Germinal center (tissue), 1 donor: ENCODE measurements around the gene CILP.

Experiments used
- DNase-seq: peaks from one replicate; pipeline ENCODE4 v3.0.0; 2012; ENCODE audit warnings: mixed read lengths, low spot score

The CILP gene

DNA sequence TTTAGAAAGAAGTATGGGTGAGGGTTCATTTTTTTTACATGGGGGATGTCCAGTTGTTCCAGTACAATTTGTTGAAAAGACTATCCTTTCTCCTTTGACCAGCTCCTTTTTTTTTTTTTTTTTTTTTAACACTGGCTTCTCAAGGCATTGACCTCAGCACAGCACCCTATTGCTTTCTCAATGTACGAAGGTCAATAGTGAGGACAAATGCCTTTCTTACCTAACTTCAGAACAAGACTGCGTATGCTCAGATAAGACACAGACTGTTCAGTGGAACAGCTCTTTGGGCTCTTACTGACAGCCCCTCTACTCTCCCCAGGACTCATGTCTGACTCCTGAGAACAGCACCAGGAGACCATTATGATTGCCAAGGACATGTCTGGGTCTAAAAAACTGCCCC lies 10.4 kb upstream of the CILP start:
- no peak for DNase-seq

DNA sequence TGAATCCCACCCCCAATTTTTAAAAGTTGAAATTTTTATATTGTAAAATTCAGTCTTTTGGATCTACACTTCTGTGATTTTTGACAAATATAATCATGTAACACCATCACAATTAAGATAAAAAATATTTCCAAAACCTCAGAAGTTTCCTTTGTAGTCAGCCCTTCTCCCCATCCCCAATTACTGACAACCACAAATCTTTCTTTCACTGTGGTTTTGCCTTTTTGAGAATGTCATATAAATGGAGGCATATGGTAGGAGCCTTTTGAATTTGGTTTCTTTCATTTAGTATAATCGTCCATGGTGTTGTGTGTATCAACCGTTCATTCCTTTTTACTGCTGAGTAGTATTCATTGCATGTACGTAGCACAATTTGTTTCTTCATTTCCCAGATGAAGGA lies 7.9 kb upstream of the CILP start:
- DNase-seq, result no peak

- DNase-seq, result no peak
Observed at GRCh38 chr15:65217526-65218482, 6.5 kb upstream of the CILP start.

DNA sequence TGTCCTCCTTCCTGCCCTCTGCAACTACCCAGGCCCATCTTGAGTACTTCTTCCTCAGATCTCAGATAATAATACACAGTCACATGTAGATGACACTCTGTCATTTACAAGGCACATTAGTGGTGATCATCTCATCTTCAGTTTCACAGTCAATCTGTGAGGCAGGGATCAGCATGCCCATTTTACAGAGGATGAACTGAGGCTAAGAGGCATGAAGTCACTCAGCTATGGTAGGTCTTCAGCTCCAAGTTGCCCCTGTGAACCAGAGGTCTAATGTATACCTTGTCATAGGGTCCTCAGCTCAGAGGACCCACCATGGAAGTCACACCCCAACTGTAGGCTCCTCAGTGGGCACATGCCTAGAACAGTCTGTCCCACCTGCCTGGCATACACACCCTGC lies 4.2 kb upstream of the CILP start:
- DNase-seq, result no peak

DNA sequence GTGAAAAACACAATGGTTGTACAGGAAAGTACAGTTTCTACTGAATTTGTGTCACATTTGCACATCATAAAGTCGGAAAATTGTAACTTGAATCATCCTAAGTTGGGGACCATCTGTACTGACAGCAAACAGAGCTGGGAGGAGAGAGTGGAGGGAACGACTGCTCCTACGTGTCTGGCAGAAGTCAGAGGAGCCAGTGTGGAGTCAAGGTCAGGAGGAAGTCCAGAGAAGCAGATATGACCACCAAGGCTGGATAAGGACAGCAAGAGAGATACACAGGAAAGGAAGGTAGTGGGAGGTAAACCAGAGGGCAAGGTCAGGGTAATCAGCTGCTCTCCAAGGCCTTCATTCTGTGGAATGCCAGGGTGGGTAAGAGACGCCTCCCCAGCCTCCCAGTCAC lies 2.7 kb upstream of the CILP start:
- no peak for DNase-seq

- no peak for DNase-seq
Observed at GRCh38 chr15:65213241-65213640, 2.0 kb upstream of the CILP start.

- peak; percentile 57 for DNase-seq
Observed at GRCh38 chr15:65212097-65212496, 824 bp upstream of the CILP start.

DNA sequence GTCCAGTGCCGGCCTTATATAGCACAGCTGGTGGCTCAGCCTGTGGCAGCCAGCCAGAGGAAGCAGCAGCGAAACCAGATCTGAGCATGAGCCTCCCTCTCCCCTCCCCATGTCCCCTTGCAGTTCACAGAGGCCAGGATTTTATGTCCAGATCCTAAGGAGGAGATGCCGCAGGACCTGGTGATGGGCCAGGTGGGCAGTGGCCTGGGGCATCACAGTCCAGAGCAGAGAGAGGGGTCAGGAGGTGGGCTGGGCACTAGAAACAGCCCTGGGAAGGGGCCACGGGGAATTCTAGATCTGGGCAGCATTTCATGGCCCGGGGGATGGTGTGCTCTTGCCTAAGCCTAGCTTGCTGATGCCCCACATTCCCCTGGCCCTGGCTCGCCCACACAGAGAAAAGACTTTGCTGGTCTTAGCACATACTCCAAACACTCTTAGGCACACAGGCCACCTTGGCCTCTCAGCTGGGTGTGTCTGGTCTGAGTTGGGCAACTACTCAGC lies 259 bp upstream of the CILP start:
- DNase-seq, result no peak

DNA sequence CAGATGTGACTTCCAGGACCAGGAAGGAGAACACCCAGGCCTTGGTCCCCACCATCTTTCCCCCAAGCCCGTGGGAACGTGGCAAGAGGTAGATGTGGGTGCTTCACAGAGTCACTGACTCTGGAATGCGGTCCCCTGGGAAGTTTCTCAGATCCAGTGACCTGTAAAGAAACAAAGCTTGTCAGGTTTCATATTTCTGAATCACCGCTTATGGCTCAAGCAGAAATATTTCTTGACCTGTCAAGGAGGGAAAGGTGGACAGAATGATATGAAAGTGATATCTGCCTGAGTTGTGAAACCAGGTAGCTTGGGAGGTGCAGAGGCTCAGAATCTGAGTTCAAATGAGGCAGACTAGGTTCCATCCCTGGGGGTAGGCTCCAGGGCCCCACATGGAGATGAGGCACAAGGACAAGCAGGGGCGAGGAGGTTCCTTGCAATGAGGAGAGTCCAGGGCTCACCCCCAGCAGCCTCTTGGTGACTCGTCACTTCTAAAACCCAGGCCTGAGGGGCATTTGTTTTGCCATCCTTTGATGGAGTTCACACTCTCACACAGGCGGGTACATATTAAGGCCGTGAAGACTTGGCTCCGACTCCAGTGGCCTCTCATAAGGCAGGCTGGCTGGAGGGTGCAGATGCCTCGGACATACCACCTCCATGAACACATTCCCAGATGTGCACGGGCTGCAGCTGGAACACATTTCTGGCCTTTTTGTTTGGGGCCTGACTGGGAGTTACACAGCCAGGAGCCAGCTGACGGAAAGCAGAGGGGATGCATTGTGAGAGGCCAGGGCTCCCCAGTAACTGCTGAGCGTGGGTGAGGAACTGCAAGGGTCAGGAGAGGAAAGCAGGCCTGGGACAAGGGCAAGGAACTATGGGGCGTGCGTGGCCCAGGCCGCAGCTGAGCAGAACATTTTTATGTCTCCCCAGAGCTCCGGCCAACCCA lies 1.3 kb downstream of the CILP start:
- DNase-seq, result no peak

GRCh38 chr15:65208647-65209046 lies 2.6 kb downstream of the CILP start:
- no peak for DNase-seq

GRCh38 chr15:65207280-65207840 lies 3.9 kb downstream of the CILP start:
- no peak for DNase-seq

DNA sequence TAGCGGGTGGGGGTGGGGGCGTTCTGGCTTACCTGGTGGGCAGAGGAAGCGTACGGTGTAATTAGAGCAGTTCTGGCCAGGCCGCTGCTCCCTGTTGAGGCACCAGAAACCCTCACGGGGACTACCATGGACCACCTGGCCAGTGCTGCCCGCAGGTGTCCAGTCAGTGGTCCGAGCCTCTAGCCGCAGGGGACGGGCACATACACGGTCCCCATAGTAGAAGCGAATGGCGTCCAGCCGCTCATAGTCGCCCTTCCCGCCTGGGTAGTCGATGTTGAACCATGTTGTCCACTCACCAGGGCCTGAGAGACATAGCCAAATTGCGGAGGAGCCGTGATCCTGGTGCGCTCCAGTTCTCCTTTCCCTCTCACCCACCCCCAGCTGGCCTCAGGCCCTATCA lies 4.5 kb downstream of the CILP start:
- DNase-seq, result no peak

- DNase-seq, result no peak
Observed at GRCh38 chr15:65204931-65205660, 6.2 kb downstream of the CILP start.

GRCh38 chr15:65204236-65204930 lies 6.9 kb downstream of the CILP start:
- DNase-seq, result no peak

- no peak for DNase-seq
Observed at GRCh38 chr15:65201918-65202317, 9.4 kb downstream of the CILP start.

- no peak for DNase-seq
Observed at GRCh38 chr15:65198571-65198970, 12.7 kb downstream of the CILP start.

- no peak for DNase-seq
Observed at GRCh38 chr15:65197337-65197645, 14.0 kb downstream of the CILP start.

DNA sequence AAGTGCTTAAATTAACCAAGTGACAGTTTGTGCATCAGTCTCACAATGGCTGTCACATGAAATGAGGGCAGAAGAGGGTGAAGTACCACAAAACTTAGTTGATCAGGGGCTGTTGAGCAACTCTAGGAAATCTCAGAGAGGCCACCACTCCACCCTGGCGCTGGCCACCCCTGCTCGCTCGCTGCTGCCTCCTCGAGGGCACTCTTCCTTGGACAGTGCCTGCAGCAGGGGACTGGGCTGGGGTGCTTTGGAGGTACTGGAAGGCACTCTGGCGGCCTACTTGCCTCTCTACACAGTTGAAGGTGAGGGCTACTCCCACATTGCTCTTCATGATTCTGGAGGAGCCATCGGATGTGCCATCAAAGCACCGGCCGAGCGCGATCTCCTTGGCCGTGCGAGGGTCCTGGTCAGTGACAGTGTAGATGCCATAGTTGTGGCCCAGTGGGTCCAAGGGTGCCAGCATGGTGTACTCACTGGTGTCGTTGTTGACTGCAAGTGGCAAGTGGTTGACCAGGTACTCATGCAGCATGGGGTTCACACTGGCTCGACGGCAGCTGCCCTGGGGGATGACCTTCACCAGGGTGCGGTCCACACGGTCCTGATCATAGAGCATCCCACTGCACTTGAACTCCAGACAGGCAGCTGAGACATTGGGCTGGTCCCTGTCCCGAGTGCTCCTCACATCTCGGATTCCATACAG lies 14.5 kb downstream of the CILP start:
- no peak for DNase-seq

- DNase-seq, result no peak
Observed at GRCh38 chr15:65195548-65195923, 15.7 kb downstream of the CILP start.

DNA sequence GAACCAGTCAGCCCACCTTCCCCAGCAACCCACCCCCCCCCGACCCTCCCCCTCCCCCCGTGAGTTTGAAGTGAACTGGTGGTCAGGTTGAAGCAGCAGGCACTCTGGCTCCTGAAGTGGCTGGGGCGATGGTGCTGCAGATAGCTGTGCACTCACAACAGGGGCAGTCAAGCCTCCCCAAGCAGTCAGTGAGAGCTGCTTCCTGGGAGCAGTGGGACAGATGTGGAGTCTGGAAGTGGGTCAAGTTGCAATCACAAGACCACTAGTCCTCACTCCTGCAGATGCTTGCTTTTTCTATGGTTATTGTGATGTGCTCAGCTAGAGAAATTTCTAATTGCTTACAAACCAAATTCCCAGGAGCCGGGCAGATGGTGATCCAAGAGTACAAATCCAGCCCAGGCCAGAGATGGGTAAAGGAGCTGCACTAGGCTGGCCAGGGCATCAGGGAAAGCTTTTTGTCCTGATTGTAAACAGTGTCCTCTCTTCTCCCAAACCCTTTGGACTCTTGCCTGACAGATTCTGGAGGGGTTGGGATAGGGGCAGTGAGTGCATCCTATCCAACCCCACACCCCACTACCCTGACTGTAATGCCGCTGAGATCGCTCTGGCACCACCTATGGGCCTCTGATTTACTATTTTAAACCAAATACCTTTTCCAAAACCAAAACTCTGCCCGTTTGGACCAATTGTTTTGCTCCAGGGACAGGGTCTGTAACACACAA lies 16.3 kb downstream of the CILP start:
- DNase-seq, result no peak
